ENCODE results near the gene IRF4.

DNA sequence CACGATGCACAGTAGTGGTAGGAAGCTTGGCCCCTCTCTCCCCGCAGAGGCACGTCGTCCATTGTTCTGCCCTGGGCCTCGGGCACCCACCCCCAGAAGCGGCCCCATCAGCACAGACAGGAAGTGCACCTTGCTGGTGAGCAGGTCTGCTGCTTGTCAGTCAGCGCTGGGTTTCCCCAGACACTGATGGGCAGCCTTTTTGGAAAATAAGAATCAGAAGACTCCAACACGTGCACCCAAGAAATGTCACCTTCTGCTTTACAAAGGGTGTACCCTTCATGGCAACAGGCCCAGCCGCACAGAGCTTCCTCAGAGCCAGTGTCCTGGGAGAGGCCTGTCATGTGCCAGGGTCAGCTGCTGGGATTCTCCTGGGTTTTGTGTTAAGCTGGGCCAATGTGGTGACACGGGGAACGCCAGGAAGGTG is 34.7 kb upstream of the IRF4 start:
- TF ChIP-seq EZH2 (IDR thresholded peaks at IDR 0.05; ENCODE audit: borderline replicate concordance, low read depth, low read length, severe bottlenecking), result no peak
- TF ChIP-seq, protein P1, sequence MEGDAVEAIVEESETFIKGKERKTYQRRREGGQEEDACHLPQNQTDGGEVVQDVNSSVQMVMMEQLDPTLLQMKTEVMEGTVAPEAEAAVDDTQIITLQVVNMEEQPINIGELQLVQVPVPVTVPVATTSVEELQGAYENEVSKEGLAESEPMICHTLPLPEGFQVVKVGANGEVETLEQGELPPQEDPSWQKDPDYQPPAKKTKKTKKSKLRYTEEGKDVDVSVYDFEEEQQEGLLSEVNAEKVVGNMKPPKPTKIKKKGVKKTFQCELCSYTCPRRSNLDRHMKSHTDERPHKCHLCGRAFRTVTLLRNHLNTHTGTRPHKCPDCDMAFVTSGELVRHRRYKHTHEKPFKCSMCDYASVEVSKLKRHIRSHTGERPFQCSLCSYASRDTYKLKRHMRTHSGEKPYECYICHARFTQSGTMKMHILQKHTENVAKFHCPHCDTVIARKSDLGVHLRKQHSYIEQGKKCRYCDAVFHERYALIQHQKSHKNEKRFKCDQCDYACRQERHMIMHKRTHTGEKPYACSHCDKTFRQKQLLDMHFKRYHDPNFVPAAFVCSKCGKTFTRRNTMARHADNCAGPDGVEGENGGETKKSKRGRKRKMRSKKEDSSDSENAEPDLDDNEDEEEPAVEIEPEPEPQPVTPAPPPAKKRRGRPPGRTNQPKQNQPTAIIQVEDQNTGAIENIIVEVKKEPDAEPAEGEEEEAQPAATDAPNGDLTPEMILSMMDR (IDR thresholded peaks at IDR 0.05; ENCODE audit: extremely low read depth in 1 of 2, insufficient read depth in 1 of 2, low read depth in 1 of 2, low read length in 2 of 2), result no peak
